Regular cardiac myocyte (primary cell): ENCODE results near the gene NEURL3. TPM values are rescaled to one million over a fixed set of nuclear protein-coding genes. Genes with fewer than 3 reads are reported as not detected.

Experiments
- total RNA-seq: library from RNA; depleted of rRNA; stranded (reverse); fragments of >200 nt; gene quantifications from 2 replicates; pipeline ENCODE4 v1.2.3, GENCODE V29; 2014

The NEURL3 gene
- total RNA-seq: not detected in 2 replicates

GRCh38 chr2:96505231-96505889 lies at the start of gene NEURL3:
Gene NEURL3, minus strand, starts transcription at chr2:96505357. Its CDS starts 71 bp downstream, at chr2:96505286.

GRCh38 chr2:96536445-96537065 lies 31.4 kb upstream of the NEURL3 start, which contains the start of gene ARID5A:
Gene ARID5A, plus strand, starts transcription at chr2:96536752. Its CDS starts 75 bp downstream, at chr2:96536827.

Other genes with a start within 250 kb of the NEURL3 start
- 18.6 and 22.0 TPM in 2 replicates for gene TMEM127, start 239.4 kb downstream of the NEURL3 start, total RNA-seq
- 87.8 and 94.4 TPM in 2 replicates for gene CIAO1, start 239.1 kb downstream of the NEURL3 start, total RNA-seq
- 34.7 and 65.9 TPM in 2 replicates for gene SNRNP200, start 199.8 kb downstream of the NEURL3 start, total RNA-seq
- gene ITPRIPL1, start 180.0 kb downstream of the NEURL3 start, total RNA-seq: 1.1 and 1.3 TPM in 2 replicates
- 2.0 and 34.1 TPM in 2 replicates for gene NCAPH, start 169.6 kb downstream of the NEURL3 start, total RNA-seq
- 2.7 and 7.9 TPM in 2 replicates for gene ARID5A, start 31.4 kb upstream of the NEURL3 start, total RNA-seq
- gene KANSL3, start 133.0 kb upstream of the NEURL3 start, total RNA-seq: 19.0 and 25.7 TPM in 2 replicates
- 0.96 and 2.3 TPM in 2 replicates for gene FER1L5, start 137.4 kb upstream of the NEURL3 start, total RNA-seq
- 28.2 and 31.9 TPM in 2 replicates for gene LMAN2L, start 234.7 kb upstream of the NEURL3 start, total RNA-seq